Prostate gland (tissue), 2 donors: ENCODE measurements around the gene FAHD2A.
"Not testable (repeated sequence)": the region's sequence is repeated elsewhere in the genome, so short reads cannot be mapped to it uniquely, and the experiment has no call there.

ENCODE experiments used
- CTCF ChIP-seq, 4 experiments: fragments of 200-600 bp in 2 of 4; fragments of 450-650 bp in 2 of 4; sonication (generic) in 2 of 4; IDR thresholded peaks; 1 replicate in 3 of 4; 2 replicates in 1 of 4; pipeline ENCODE4 v1.5.1; 2016 to 2019; ENCODE audit warnings: antibody characterized with exemption in 4 of 4, mild to moderate bottlenecking in 2 of 4, moderate library complexity in 2 of 4
- POLR2A ChIP-seq: fragments of 450-650 bp; IDR thresholded peaks from one replicate; pipeline ENCODE4 v1.6.1; 2016; ENCODE audit warnings: antibody characterized with exemption, mild to moderate bottlenecking

- TF ChIP-seq POLR2A; CTCF (IDR thresholded peaks at IDR 0.05): not testable (repeated sequence)
Observed at GRCh38 chr2:95435872-95436209, 33.3 kb downstream of the FAHD2A start.
